Hepatocyte (in vitro differentiated cells): ENCODE results near the gene C19orf53. TPM values are rescaled to one million over a fixed set of nuclear protein-coding genes. Genes with fewer than 3 reads are reported as not detected.

Experiments
- DNase-seq: peaks from one replicate; pipeline ENCODE4 v3.0.0-alpha.2; 2016; ENCODE audit warnings: low spot score
- H2AFZ ChIP-seq: fragments of 200-600 bp; sonication (generic); 2 replicates; pipeline ENCODE4 v1.6.0; 2016; ENCODE audit warnings: antibody characterized with exemption, mild to moderate bottlenecking
- H3K27ac ChIP-seq: fragments of 200-600 bp; sonication (generic); 2 replicates; pipeline ENCODE4 v1.5.1; 2016; ENCODE audit warnings: mild to moderate bottlenecking
- H3K27me3 ChIP-seq: fragments of 200-600 bp; sonication (generic); 2 replicates; pipeline ENCODE4 v1.6.1; 2016
- H3K36me3 ChIP-seq: fragments of 200-600 bp; sonication (generic); replicated peaks from 2 replicates; pipeline ENCODE4 v1.5.1; 2016; ENCODE audit warnings: low read depth; ENCODE audit not compliant: insufficient read depth
- H3K4me1 ChIP-seq: fragments of 200-600 bp; sonication (generic); 2 replicates; pipeline ENCODE4 v1.5.1; 2016; ENCODE audit warnings: mild to moderate bottlenecking, moderate library complexity; ENCODE audit not compliant: insufficient read depth
- H3K4me2 ChIP-seq: fragments of 200-600 bp; sonication (generic); 2 replicates; pipeline ENCODE4 v1.6.0; 2016
- H3K4me3 ChIP-seq: fragments of 200-600 bp; sonication (generic); 2 replicates; pipeline ENCODE4 v1.5.1; 2016; ENCODE audit warnings: mild to moderate bottlenecking
- H3K79me2 ChIP-seq: fragments of 200-600 bp; sonication (generic); 2 replicates; pipeline ENCODE4 v1.6.0; 2017; ENCODE audit warnings: mild to moderate bottlenecking
- H3K9me2 ChIP-seq: fragments of 200-600 bp; sonication (generic); replicated peaks from 2 replicates; pipeline ENCODE4 v1.6.0; 2017; ENCODE audit warnings: mild to moderate bottlenecking; ENCODE audit not compliant: insufficient read depth
- H3K9me3 ChIP-seq: fragments of 200-600 bp; sonication (generic); 2 replicates; pipeline ENCODE4 v1.5.1; 2016; ENCODE audit warnings: low read depth, mild to moderate bottlenecking
- H4K20me1 ChIP-seq: fragments of 200-600 bp; sonication (generic); 2 replicates; pipeline ENCODE4 v1.6.0; 2016; ENCODE audit warnings: mild to moderate bottlenecking; ENCODE audit not compliant: insufficient read depth, poor library complexity, severe bottlenecking
- CTCF ChIP-seq: fragments of 200-600 bp; sonication (generic); IDR thresholded peaks from 2 replicates; pipeline ENCODE4 v1.5.1; 2016; ENCODE audit warnings: antibody characterized with exemption, mild to moderate bottlenecking; ENCODE audit not compliant: poor library complexity
- EZH2 ChIP-seq: fragments of 200-600 bp; sonication (generic); IDR thresholded peaks from 2 replicates; pipeline ENCODE4 v1.6.1; 2016; ENCODE audit warnings: antibody characterized with exemption, mild to moderate bottlenecking, borderline replicate concordance
- EZH2phosphoT487 ChIP-seq: fragments of 200-600 bp; sonication (generic); IDR thresholded peaks from one replicate; pipeline ENCODE4 v1.6.1; 2018; ENCODE audit warnings: antibody characterized with exemption, mild to moderate bottlenecking, low read depth, moderate library complexity; ENCODE audit not compliant: unreplicated experiment, severe bottlenecking
- WGBS: methylation state at CpG from one replicate; pipeline ENCODE4 v1.1.6; 2016; ENCODE audit warnings: low lambda C conversion rate; ENCODE audit errors: missing lambda C conversion rate; 5-methylcytosine and 5-hydroxymethylcytosine counted together
- polyA plus RNA-seq: library from polyadenylated mRNA; unstranded; fragments of >200 nt; fragmentation: Nextera tagmentation; extraction: Ambion mirVana; gene quantifications from 2 replicates; pipeline ENCODE4 v1.2.1, GENCODE V29; 2016
- total RNA-seq: library from RNA; depleted of rRNA; stranded (reverse); fragments of >200 nt; gene quantifications from 2 replicates; pipeline ENCODE4 v1.2.3, GENCODE V29; 2014

The C19orf53 gene
- total and polyA plus RNA-seq, 2 experiments from 2014 or later = 89.2 to 220 TPM

GRCh38 chr19:13797058-13797440, 22.8 kb downstream of the C19orf53 start:
- H3K9me3 ChIP-seq = no peaks in the 10 kb centered on the region
- no peaks in the 10 kb centered on the region for H4K20me1 ChIP-seq
- H3K4me2 ChIP-seq = peak overlapping the region; percentile 91
- 87% methylated on average over 4 of the region's 4 CpGs for WGBS
- peak overlapping the region; percentile 52 for H3K27ac ChIP-seq
- no peak overlapping the region for H2AFZ ChIP-seq
- H3K79me2 ChIP-seq = peaks cover 15% of the 10 kb centered on the region
- DNase-seq = no peak
- H3K4me1 ChIP-seq = peaks cover 15% of the 10 kb centered on the region
- TF ChIP-seq EZH2 (no peak), CTCF (no peak), EZH2phosphoT487 (no peak)
- H3K4me3 ChIP-seq = no peak overlapping the region
- no peaks in the 10 kb centered on the region for H3K36me3 ChIP-seq
- H3K27me3 ChIP-seq = no peaks in the 10 kb centered on the region
- H3K9me2 ChIP-seq = no peaks in the 10 kb centered on the region

- Histone ChIP-seq H3K36me3 (no peaks in the 10 kb centered on the region), H4K20me1 (no peaks in the 10 kb centered on the region), H3K4me3 (no peak overlapping the region), H3K9me2 (no peaks in the 10 kb centered on the region), H2AFZ (no peak overlapping the region), H3K79me2 (peaks cover 15% of the 10 kb centered on the region), H3K4me1 (peaks cover 15% of the 10 kb centered on the region), H3K27ac (no peak overlapping the region), H3K4me2 (no peak overlapping the region), H3K27me3 (no peaks in the 10 kb centered on the region), H3K9me3 (no peaks in the 10 kb centered on the region)
- WGBS = 71% methylated on average over 7 of the region's 7 CpGs
- DNase-seq = no peak
- no peak for TF ChIP-seq EZH2
Measured at GRCh38 chr19:13797870-13798269, 23.6 kb downstream of the C19orf53 start.

- Histone ChIP-seq H3K27ac (no peak overlapping the region), H3K4me3 (no peak overlapping the region), H4K20me1 (no peaks in the 10 kb centered on the region), H2AFZ (no peak overlapping the region), H3K27me3 (no peaks in the 10 kb centered on the region), H3K79me2 (peaks cover 15% of the 10 kb centered on the region), H3K36me3 (no peaks in the 10 kb centered on the region), H3K9me3 (no peaks in the 10 kb centered on the region), H3K9me2 (no peaks in the 10 kb centered on the region), H3K4me2 (no peak overlapping the region), H3K4me1 (peaks cover 15% of the 10 kb centered on the region)
- no peak for DNase-seq
- TF ChIP-seq EZH2 (no peak), EZH2phosphoT487 (no peak), CTCF (no peak)
- 97% methylated on average over 22 of the region's 22 CpGs for WGBS
Measured at GRCh38 chr19:13799669-13800068, 25.4 kb downstream of the C19orf53 start.

- Histone ChIP-seq H3K27ac (no peak overlapping the region), H3K4me2 (no peak overlapping the region), H3K4me1 (no peaks in the 10 kb centered on the region), H3K4me3 (no peak overlapping the region), H3K9me2 (no peaks in the 10 kb centered on the region), H3K79me2 (peaks cover 2% of the 10 kb centered on the region), H2AFZ (no peak overlapping the region), H4K20me1 (no peaks in the 10 kb centered on the region), H3K9me3 (no peaks in the 10 kb centered on the region), H3K36me3 (no peaks in the 10 kb centered on the region), H3K27me3 (no peaks in the 10 kb centered on the region)
- DNase-seq = no peak
- 92% methylated on average over 9 of the region's 9 CpGs for WGBS
- TF ChIP-seq CTCF (no peak), EZH2 (no peak), EZH2phosphoT487 (no peak)
Measured at GRCh38 chr19:13803038-13803437, 28.8 kb downstream of the C19orf53 start.
